HepG2 (cell line): ENCODE measurements around the gene NUP93. TPM values are rescaled to one million over a fixed set of nuclear protein-coding genes. Genes with fewer than 3 reads are reported as not detected.

Experiments used
- ATAC-seq: fragments of 200-7000 bp; cut with Tn5 transposase; 3 replicates; pipeline ENCODE4 v1.9.1; 2020; ENCODE audit warnings: mild to moderate bottlenecking, moderate library complexity
- BruUV-seq: library from RNA; stranded (reverse); fragments of 400-500 nt; replicated peaks from 2 replicates; lab custom pipeline; 2021; lab: Mats Ljungman, UMichigan
- CTCF ChIA-PET: fragments of 300-600 bp; formaldehyde crosslinking; extraction: SDS; loops from one replicate; lab custom pipeline; 2021; ENCODE audit warnings: low total read pairs, inconsistent platforms, low intra/inter-chr PET ratio; lab: Yijun Ruan, JAX
- POLR2A ChIA-PET: fragments of 350-600 bp; sonication (Branson Sonifier 250); formaldehyde crosslinking; loops from one replicate; lab custom pipeline; 2020; ENCODE audit warnings: antibody characterized with exemption, inconsistent platforms; lab: Yijun Ruan, JAX
- DNase-seq: peaks from one replicate; pipeline ENCODE4 v3.0.0-alpha.2; 2015; ENCODE audit warnings: low spot score
- FAIRE-seq: peaks from 3 replicates; lab custom pipeline; 2011; peaks lifted over from hg19 to GRCh38; lab: Jason Lieb, UNC
- H2AFZ ChIP-seq: one replicate; pipeline ENCODE4 v1.6.1; 2011; ENCODE audit warnings: low read length, inconsistent platforms
- H3K27ac ChIP-seq: fragments of 300-600 bp; 3 replicates; pipeline ENCODE4 v1.8.0; 2011; ENCODE audit warnings: mixed run types, mild to moderate bottlenecking, mixed read lengths, low read length, inconsistent platforms; ENCODE audit not compliant: insufficient read depth; ENCODE audit errors: extremely low read length
- H3K27me3 ChIP-seq, 2 experiments: fragments of 200-600 bp in 1 of 2; 2 replicates in 1 of 2; 3 replicates in 1 of 2; pipeline versions ENCODE4 v1.6.0 to v1.8.0; 2011; ENCODE audit warnings: low read length in 2 of 2, mild to moderate bottlenecking in 2 of 2, moderate library complexity in 2 of 2, inconsistent platforms in 1 of 2; ENCODE audit not compliant: insufficient read depth in 2 of 2, control insufficient read depth in 1 of 2
- H3K36me3 ChIP-seq, 2 experiments: fragments of 200-600 bp in 1 of 2; replicated peaks in 1 of 2; 2 replicates in 1 of 2; 3 replicates in 1 of 2; pipeline versions ENCODE4 v1.5.1 to v1.8.0; 2011; ENCODE audit warnings: low read length in 2 of 2, inconsistent platforms in 1 of 2; ENCODE audit not compliant: insufficient read depth in 2 of 2, control insufficient read depth in 1 of 2
- H3K4me1 ChIP-seq: 2 replicates; pipeline ENCODE4 v1.5.1; 2012; ENCODE audit warnings: low read length, inconsistent platforms; ENCODE audit not compliant: insufficient read depth
- H3K4me2 ChIP-seq: 2 replicates; pipeline ENCODE4 v1.6.0; 2011; ENCODE audit warnings: low read depth, low read length, inconsistent platforms
- H3K4me3 ChIP-seq, 3 experiments: fragments of 200-600 bp in 1 of 3; sonication (generic), shearing (Covaris generic) in 1 of 3; replicated peaks in 1 of 3; 2 replicates each; pipeline ENCODE4 v1.5.1; 2011 to 2016; ENCODE audit warnings: low read length in 3 of 3, inconsistent platforms in 2 of 3, low read depth in 2 of 3, mild to moderate bottlenecking in 2 of 3, control low read depth in 1 of 3, mixed read lengths in 1 of 3; ENCODE audit not compliant: insufficient read depth in 1 of 3
- H3K79me2 ChIP-seq: one replicate; pipeline ENCODE4 v1.6.1; 2011; ENCODE audit warnings: low read length, inconsistent platforms; ENCODE audit not compliant: insufficient read depth
- H3K9ac ChIP-seq: 2 replicates; pipeline ENCODE4 v1.6.0; 2011; ENCODE audit warnings: mild to moderate bottlenecking, low read depth, low read length, inconsistent platforms; ENCODE audit not compliant: insufficient read depth
- H3K9me3 ChIP-seq: 2 replicates; pipeline ENCODE4 v1.5.1; 2012; ENCODE audit warnings: mild to moderate bottlenecking, low read length
- H4K20me1 ChIP-seq: 2 replicates; pipeline ENCODE4 v1.6.0; 2011; ENCODE audit warnings: inconsistent platforms, mild to moderate bottlenecking, low read length, moderate library complexity; ENCODE audit not compliant: insufficient read depth
- ADNP ChIP-seq: sonication (generic); formaldehyde crosslinking; IDR thresholded peaks from 2 replicates; pipeline ENCODE4 v1.4.0; 2020; ENCODE audit warnings: missing genetic modification reagents
- BORCS8-MEF2B ChIP-seq: sonication (generic); formaldehyde crosslinking; IDR thresholded peaks from 2 replicates; pipeline ENCODE4 v1.8.0; 2022; ENCODE audit warnings: mild to moderate bottlenecking, missing genetic modification reagents
- CCDC6 ChIP-seq: sonication (generic); formaldehyde crosslinking; IDR thresholded peaks from 2 replicates; pipeline ENCODE4 v1.8.1; 2022; ENCODE audit warnings: mild to moderate bottlenecking, missing genetic modification reagents, moderate library complexity
- GABPA ChIP-seq, 2 experiments: IDR thresholded peaks; 2 replicates each; pipeline ENCODE4 v1.6.1; 2011 to 2016; ENCODE audit warnings: low read depth in 2 of 2, low read length in 1 of 2, missing biosample characterization in 1 of 2, missing genetic modification characterization in 1 of 2
- HDAC1 ChIP-seq: sonication (generic); formaldehyde crosslinking; IDR thresholded peaks from 2 replicates; pipeline ENCODE4 v1.5.1; 2020; ENCODE audit warnings: mild to moderate bottlenecking, missing genetic modification reagents
- LCORL ChIP-seq, 2 experiments: fragments of 450-650 bp in 1 of 2; sonication (generic) in 1 of 2; formaldehyde crosslinking in 1 of 2; IDR thresholded peaks; 2 replicates each; pipeline versions ENCODE4 v1.5.0 to v1.6.1; 2017 to 2020; ENCODE audit warnings: antibody characterized with exemption in 1 of 2, missing genetic modification reagents in 1 of 2
- ZFP36 ChIP-seq: fragments of 150-350 bp; IDR thresholded peaks from 2 replicates; pipeline ENCODE4 v1.6.1; 2018; ENCODE audit warnings: borderline replicate concordance, low read length, low read depth; ENCODE audit not compliant: partially characterized antibody
- ZFP82 ChIP-seq: sonication (generic); formaldehyde crosslinking; IDR thresholded peaks from 2 replicates; pipeline ENCODE4 v1.5.1; 2020; ENCODE audit warnings: mild to moderate bottlenecking, missing genetic modification reagents, borderline replicate concordance
- ZMYM3 ChIP-seq: sonication (generic); formaldehyde crosslinking; IDR thresholded peaks from 2 replicates; pipeline ENCODE4 v1.5.1; 2020; ENCODE audit warnings: mild to moderate bottlenecking, missing genetic modification reagents
- ZNF589 ChIP-seq: sonication (generic); formaldehyde crosslinking; conservative IDR thresholded peaks from 2 replicates; pipeline ENCODE4 v1.8.0; 2022; ENCODE audit warnings: mild to moderate bottlenecking, moderate library complexity, missing genetic modification reagents
- ZNF629 ChIP-seq: sonication (generic); formaldehyde crosslinking; conservative IDR thresholded peaks from 2 replicates; pipeline ENCODE4 v1.5.0; 2020; ENCODE audit warnings: missing genetic modification reagents
- ZNF7 ChIP-seq: IDR thresholded peaks from 2 replicates; pipeline ENCODE4 v1.6.1; 2016; ENCODE audit warnings: missing biosample characterization, missing genetic modification reagents
- ZNF768 ChIP-seq: sonication (generic); formaldehyde crosslinking; IDR thresholded peaks from 2 replicates; pipeline ENCODE4 v1.4.0; 2020; ENCODE audit warnings: missing genetic modification reagents
- WGBS: methylation state at CpG from one replicate; pipeline ENCODE4 v1.1.6; 2017; ENCODE audit warnings: low lambda C conversion rate; 5-methylcytosine and 5-hydroxymethylcytosine counted together
- in situ Hi-C: cut with HindIII; loops from 2 replicates; pipeline ENCODE4 v1.10.0; 2017; ENCODE audit warnings: low pct_unique_long_range_greater_than_20kb; ENCODE audit not compliant: extremely low pct_ligation_motif_present
- intact Hi-C: fragments of 100-400 bp; cut with micrococcal nuclease; formaldehyde crosslinking; loops from one replicate; pipeline ENCODE4 v1.10.0; 2022; ENCODE audit not compliant: unreplicated experiment
- polyA plus RNA-seq, 8 experiments: library from polyadenylated mRNA; depleted of rRNA in 3 of 8; stranded (reverse) in 7 of 8; unstranded in 1 of 8; fragments of >200 nt; fragmentation: Illumina TruSeq in 4 of 8; extraction: Trizol in 4 of 8; gene quantifications; 2 replicates each; pipeline versions ENCODE4 v1.2.1 to v1.2.3, GENCODE V29; 2011 to 2016; ENCODE audit warnings: low read depth in 4 of 8, missing spikeins in 1 of 8, mixed read lengths in 1 of 8; ENCODE audit not compliant: insufficient read depth in 1 of 8
- total RNA-seq, 5 experiments: library from RNA; depleted of rRNA; stranded (reverse); fragments of >200 nt; fragmentation: Illumina TruSeq; extraction: Trizol; gene quantifications; 2 replicates each; pipeline ENCODE4 v1.2.3, GENCODE V29; 2016; ENCODE audit warnings: low read depth in 1 of 5
- TF ChIP-seq, protein P1 (sequence below): sonication (generic); formaldehyde crosslinking; IDR thresholded peaks from 2 replicates; pipeline ENCODE4 v1.8.1; 2023; ENCODE audit warnings: mild to moderate bottlenecking, missing genetic modification reagents
- TF ChIP-seq, protein P2 (sequence below): sonication (generic); formaldehyde crosslinking; IDR thresholded peaks from 2 replicates; pipeline ENCODE4 v1.8.0; 2022; ENCODE audit warnings: mild to moderate bottlenecking, missing genetic modification reagents, moderate library complexity
- TF ChIP-seq, protein P3 (sequence below): sonication (generic); formaldehyde crosslinking; IDR thresholded peaks from 2 replicates; pipeline ENCODE4; 2020; ENCODE audit warnings: missing genetic modification reagents, mild to moderate bottlenecking, borderline replicate concordance

The NUP93 gene
- total and polyA plus RNA-seq, 2 of the 13 experiments (the other 11 are each of a cell fraction or from before 2014, with no cell fraction given): 58.5 to 140 TPM

DNA sequence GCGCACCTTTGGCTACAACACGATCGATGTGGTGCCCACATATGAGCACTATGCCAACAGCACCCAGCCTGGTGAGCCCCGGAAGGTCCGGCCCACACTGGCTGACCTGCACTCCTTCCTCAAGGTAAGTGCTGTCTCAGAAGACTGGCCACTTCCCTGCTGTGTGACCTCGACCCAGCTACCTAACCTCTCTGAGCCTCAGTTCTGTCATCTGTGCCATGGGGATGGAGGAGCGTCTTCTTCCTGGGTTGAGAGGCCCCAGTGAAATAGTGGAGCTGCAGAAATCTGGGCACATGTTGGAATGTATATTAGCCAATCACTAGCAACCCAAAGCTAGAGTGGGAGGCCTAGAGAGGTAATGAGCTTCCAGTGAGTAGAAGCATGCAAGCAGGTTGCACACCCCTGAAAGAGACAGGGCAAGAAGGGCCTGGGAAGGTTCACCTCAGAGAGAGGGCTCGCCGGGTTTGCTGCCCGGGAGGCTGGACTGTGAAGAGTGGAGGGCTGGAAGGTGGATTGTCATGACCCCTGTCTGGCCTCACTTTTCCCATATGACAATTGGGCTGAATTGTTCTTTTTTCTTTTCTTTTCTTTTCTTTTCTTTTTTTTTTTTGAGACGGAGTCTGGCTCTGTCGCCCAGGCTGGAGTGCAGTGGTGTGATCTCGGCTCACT is 135.6 kb downstream of the NUP93 start:
- ChIA-PET POLR2A (interaction anchor here (1.1 to 1.2 kb wide), 2 partner anchors 67 to 99 kb away, joined by 3 to 4 read pairs; no protein-coding TSS in a partner anchor), CTCF (interaction anchor here (0.8 kb wide), 1 partner anchor 72 kb away, joined by 3 read pairs; no protein-coding TSS in a partner anchor)
- intact Hi-C loops (loop anchor here (10.0 kb wide), 1 partner anchor 261 kb away; the partner anchor contains the start of gene MT2A), in situ Hi-C loops (loop anchor here (5.0 kb wide), 2 partner anchors 73 to 87 kb away; no protein-coding TSS in a partner anchor)
- no peak overlapping the region for H3K4me2 ChIP-seq
- no peaks in the 10 kb centered on the region for H3K79me2 ChIP-seq
- ATAC-seq: no peak
- DNase-seq: no peak
- H3K27me3 ChIP-seq: no peaks in the 10 kb centered on the region
- no peak overlapping the region for H3K9ac ChIP-seq
- no peak overlapping the region for H3K27ac ChIP-seq
- no peak overlapping the region for H2AFZ ChIP-seq
- WGBS: 89% methylated on average over 10 of the region's 13 CpGs
- H3K4me3 ChIP-seq: no peak overlapping the region
- BruUV-seq: no TSS peak
- no peaks in the 10 kb centered on the region for H3K9me3 ChIP-seq
- no peaks in the 10 kb centered on the region for H4K20me1 ChIP-seq
- no peak for FAIRE-seq
- H3K36me3 ChIP-seq: no peaks in the 10 kb centered on the region
- H3K4me1 ChIP-seq: peaks cover 73% of the 10 kb centered on the region
- TF ChIP-seq, protein P1, sequence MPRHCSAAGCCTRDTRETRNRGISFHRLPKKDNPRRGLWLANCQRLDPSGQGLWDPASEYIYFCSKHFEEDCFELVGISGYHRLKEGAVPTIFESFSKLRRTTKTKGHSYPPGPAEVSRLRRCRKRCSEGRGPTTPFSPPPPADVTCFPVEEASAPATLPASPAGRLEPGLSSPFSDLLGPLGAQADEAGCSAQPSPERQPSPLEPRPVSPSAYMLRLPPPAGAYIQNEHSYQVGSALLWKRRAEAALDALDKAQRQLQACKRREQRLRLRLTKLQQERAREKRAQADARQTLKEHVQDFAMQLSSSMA (CRISPR knock-in tag): no peak
- TF ChIP-seq GABPA (IDR thresholded peaks at IDR 0.05; ENCODE audit: low read depth, low read length): 0 out of 2 replicates have a peak, but pooled peaks have one; percentile 2
- TF ChIP-seq GABPA (CRISPR knock-in tag; IDR thresholded peaks at IDR 0.05; ENCODE audit: low read depth): no peak
- TF ChIP-seq BORCS8-MEF2B: no peak
- TF ChIP-seq HDAC1 (CRISPR knock-in tag): 0 out of 2 replicates have a peak, but pooled peaks have one; percentile 11
- TF ChIP-seq ZNF589: no peak
- no peak for TF ChIP-seq ZNF7 (CRISPR knock-in tag)
- TF ChIP-seq ZFP36: peak; percentile 11
- TF ChIP-seq, protein P2, sequence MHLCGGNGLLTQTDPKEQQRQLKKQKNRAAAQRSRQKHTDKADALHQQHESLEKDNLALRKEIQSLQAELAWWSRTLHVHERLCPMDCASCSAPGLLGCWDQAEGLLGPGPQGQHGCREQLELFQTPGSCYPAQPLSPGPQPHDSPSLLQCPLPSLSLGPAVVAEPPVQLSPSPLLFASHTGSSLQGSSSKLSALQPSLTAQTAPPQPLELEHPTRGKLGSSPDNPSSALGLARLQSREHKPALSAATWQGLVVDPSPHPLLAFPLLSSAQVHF (CRISPR knock-in tag): no peak
- TF ChIP-seq LCORL (IDR thresholded peaks at IDR 0.05): no peak
- TF ChIP-seq LCORL (CRISPR knock-in tag; IDR thresholded peaks at IDR 0.05): no peak
- no peak for TF ChIP-seq ZFP82 (CRISPR knock-in tag)
- peak; percentile 43; the same call in 1 of the 2 replicates for TF ChIP-seq ZNF629 (CRISPR knock-in tag)
- 0 out of 2 replicates have a peak, but pooled peaks have one; percentile 37 for TF ChIP-seq ADNP
- no peak for TF ChIP-seq CCDC6
- peak; percentile 99 for TF ChIP-seq ZNF768
- TF ChIP-seq ZMYM3 (CRISPR knock-in tag): peak; percentile 89
- TF ChIP-seq, protein P3, sequence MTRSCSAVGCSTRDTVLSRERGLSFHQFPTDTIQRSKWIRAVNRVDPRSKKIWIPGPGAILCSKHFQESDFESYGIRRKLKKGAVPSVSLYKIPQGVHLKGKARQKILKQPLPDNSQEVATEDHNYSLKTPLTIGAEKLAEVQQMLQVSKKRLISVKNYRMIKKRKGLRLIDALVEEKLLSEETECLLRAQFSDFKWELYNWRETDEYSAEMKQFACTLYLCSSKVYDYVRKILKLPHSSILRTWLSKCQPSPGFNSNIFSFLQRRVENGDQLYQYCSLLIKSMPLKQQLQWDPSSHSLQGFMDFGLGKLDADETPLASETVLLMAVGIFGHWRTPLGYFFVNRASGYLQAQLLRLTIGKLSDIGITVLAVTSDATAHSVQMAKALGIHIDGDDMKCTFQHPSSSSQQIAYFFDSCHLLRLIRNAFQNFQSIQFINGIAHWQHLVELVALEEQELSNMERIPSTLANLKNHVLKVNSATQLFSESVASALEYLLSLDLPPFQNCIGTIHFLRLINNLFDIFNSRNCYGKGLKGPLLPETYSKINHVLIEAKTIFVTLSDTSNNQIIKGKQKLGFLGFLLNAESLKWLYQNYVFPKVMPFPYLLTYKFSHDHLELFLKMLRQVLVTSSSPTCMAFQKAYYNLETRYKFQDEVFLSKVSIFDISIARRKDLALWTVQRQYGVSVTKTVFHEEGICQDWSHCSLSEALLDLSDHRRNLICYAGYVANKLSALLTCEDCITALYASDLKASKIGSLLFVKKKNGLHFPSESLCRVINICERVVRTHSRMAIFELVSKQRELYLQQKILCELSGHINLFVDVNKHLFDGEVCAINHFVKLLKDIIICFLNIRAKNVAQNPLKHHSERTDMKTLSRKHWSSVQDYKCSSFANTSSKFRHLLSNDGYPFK (CRISPR knock-in tag): no peak
